GM21360 (cell line): ENCODE results near the gene GPR39.

Experiments
- ATAC-seq: cut with Tn5 transposase; IDR thresholded peaks from one replicate; pipeline ENCODE4 v1.9.1; 2021; ENCODE audit warnings: mild to moderate bottlenecking, moderate library complexity; ENCODE audit not compliant: unreplicated experiment

GPR39 gene

DNA sequence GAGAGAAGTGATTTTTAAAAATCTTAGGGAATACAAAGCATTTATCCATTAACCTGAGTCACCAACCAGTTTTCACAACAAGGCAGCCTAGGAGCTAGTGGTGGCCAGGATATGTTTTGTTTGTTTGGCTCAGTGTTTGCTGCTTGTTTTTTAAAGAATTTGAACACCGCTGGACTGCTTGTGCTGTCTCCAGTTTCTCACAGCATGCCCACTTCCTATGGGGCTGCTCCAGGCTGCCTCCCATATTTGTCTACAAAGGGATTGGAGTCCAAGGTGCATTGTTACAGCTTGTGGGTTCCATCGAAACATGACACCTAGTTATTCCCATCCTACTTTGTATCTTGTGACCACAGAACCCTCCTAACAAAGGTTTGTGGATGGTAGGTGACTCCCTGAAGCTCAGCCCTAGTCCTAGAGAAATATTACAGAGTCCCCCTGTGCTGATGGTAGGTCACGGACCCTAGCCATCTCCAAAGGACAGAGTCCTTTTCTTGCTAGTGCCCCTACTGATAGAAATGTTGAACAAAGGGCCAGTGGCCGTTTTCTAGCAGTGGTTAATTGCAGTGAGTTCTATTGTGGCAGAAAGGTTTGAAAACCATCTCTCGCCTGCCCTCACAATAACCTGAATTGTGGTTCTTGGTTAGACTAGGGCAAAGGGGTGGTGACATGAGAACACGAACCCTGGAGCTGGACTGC lies 23.2 kb downstream of the GPR39 start:
- ATAC-seq, result no peak

GRCh38 chr2:132441051-132441450 lies 24.4 kb downstream of the GPR39 start:
- ATAC-seq, result no peak

DNA sequence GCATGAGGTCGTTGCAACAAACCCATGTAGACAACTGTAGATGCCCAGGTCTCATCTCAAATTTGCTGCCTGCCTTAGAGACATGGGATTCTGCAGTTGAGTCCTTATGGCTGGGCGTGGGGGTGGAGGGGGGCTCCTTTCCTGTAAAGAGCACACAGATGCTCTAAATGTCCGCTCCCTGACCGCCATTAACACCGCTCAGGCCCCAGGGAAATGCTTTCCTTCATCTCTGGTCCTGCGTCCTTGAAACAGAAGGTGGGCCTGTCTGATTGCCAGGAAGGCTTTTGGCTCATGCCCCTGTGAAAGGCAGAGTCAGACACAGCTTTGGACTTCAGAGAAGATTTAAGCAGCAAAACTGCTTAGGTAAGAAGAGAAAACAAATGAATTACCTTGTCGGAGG lies 25.7 kb downstream of the GPR39 start:
- ATAC-seq, result no peak

- no peak for ATAC-seq
Measured at GRCh38 chr2:132443106-132443505, 26.5 kb downstream of the GPR39 start.

GRCh38 chr2:132446444-132446843 lies 29.8 kb downstream of the GPR39 start:
- ATAC-seq, result no peak

DNA sequence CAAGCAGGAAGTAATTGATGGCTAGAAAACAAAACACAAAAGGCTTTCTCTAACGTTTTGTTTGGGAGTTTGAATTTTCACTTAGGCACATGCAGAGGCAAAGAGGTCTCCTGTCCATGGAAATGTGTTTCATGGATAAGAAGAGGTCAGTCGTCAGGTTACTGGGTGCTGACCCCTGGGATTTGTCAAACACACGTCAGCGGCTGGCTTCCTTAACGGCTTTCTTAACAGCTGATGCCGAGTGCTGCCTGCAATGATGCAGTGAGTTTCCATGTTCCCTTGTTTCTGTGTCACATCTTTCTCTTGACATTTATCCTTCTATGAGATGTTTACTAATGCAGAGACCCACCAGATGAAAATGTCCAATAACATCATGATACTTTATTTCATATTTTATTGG lies 31.7 kb downstream of the GPR39 start:
- ATAC-seq, result no peak

DNA sequence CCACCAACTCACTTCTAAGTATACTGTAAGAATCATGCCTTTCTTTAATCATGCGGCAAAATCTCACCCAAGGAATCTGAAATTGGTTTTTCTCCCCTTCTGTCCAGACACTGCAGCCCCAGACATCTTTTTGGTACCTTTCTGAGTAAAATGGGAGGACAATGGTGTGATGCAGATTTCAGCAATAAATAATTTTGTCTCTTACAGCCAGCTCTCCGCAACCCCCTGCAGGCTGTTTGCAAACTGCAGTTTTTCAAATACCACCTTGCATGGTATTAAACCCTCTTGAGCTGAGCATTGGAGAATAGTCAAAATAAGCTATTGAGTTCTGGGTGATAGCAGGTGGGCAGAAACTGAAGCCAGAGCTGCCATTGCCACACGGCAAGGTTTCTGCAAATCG lies 32.2 kb downstream of the GPR39 start:
- no peak for ATAC-seq

GRCh38 chr2:132449868-132450267 lies 33.3 kb downstream of the GPR39 start:
- ATAC-seq, result no peak

DNA sequence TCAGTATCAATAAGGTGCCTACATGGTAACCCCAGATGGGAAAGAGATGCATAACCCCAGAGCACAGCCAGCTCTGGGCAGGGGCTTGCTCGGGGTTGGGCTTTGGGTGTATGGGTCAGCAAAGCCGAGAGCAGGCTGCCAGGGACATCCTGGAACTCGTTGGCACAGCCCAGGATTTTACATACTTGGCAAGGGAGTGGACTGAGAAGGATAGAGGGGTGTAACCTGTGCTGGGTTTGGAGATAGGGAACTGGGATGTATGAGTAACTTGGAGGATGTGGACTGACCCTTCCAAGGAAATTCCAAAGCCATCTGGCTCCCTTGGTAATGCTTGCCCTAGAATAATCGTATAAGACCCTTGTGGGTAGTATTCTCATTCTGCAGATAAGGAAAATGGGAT lies 44.2 kb downstream of the GPR39 start:
- ATAC-seq, result no peak

DNA sequence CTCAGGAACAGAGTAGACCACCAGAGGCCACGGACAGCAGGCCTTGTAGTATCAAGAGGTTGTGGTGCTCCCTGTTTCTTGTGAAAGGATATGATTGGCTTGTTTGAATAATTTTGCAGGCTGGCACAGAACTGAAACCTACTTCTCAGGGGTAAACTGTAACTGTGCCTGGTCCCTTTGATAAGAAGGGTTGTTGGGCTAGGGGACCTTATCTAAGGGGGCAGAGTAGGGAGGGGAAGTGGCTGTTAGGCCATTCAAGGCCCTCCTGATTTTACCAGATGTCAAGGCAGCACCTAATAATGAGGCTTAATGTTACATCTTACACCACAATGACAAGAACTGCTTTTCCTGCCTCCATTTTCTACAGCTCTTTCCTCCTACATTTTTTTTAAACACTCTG lies 45.6 kb downstream of the GPR39 start:
- no peak for ATAC-seq

DNA sequence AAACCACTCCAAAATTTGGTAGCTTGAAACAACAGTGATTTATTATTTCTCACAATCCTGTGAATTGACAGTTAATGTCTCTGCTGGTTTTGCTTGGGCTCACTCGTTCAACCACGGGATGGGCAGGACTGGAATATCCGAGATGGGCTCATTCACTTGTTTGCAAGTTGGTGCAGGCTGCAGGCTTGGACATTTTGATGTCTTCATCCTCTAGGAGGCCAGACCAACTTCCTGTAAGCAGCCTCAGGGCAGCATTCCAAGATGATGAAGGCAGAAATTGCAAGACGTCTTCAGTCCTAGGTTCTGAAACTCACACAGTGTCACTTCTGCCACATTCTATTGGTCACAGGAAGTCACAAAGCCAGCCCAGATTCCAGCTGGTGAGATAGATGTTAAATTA lies 47.1 kb downstream of the GPR39 start:
- no peak for ATAC-seq

DNA sequence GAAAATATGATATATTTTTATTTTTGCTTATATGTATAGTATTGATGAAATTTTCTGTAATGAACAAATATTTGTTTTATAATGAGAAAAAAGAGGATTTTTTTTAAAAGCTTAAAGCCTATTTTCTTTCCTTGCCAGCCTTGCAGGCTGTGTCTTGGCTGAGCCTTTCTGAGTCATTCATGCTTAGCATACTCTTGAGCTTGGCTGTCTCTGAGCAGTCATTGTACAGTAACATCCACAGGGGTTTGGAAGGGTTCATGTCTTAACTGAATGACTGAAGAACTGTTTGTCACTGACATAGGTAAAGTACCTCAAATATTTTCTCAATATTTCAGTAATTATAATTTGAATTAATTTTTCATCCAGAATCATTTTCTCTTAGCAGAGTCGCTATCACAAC lies 49.3 kb downstream of the GPR39 start:
- no peak for ATAC-seq

DNA sequence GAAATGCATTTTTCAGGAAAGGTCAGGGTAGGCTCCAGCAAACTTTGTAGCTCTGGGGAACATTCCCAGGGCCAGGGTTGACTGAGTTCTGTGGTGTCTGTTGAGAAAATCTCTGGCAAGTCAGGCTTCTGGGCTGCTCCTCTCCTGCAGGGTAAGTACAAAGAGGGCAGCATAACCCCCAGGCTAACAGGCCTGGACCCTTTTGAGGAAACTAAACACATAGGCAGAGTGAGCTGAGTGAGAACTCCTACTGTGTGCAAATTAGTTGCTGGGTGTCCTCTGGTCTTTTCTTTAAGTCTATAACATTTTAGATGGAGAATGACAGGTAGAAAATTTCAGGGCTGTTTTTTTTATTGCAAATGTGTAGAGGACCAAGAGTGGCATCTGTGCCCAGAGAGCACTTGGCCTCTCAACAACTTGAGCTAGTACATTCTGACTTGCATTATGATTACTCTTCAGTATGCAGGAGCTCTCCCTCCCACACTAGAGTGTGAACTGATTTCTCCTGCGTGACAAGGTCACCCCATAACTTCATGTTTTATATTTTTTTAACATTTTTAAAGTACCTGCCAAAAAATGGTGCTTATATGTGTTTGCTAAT lies 49.9 kb downstream of the GPR39 start:
- ATAC-seq, result no peak

DNA sequence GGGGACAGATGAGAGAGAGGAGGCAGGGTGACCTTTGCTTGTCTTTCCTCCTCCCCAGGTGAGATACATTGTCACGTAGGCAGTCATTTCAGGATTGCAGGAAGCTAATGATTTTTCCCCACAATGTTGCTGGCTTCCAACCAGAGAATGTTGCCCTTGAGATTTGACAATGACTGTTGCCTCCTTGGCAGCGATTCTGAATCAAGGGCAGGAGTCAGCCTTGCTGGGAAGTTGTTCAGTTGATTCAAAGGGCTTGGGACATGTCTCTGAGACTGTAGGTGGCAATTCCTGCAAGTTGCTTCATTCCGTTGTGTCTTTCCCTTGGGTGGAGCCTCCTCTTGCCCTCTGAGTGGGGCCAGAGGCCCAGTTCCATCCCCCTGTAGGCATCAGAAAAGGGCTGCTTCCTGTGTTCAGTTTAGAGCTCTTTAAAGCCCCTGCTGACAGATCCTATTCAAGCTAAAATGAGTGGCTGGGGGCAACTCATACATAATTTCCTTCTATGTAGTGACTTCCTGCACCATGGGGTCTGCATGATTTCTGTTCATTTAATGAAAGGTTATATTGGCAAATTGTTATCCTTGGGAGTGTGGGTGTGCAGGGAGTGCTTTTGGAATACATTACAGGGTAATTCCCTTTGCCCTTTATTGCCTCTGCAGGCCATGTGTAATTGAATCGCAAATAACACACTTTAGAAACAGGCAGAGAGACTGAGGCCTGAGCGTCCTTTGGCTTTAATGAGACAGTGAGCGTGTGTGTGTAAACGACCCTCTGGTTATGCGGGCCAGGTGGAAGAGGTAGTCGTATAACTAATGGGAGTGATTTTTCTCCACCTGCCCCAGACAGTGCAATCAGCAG lies 52.4 kb downstream of the GPR39 start:
- ATAC-seq, result no peak

DNA sequence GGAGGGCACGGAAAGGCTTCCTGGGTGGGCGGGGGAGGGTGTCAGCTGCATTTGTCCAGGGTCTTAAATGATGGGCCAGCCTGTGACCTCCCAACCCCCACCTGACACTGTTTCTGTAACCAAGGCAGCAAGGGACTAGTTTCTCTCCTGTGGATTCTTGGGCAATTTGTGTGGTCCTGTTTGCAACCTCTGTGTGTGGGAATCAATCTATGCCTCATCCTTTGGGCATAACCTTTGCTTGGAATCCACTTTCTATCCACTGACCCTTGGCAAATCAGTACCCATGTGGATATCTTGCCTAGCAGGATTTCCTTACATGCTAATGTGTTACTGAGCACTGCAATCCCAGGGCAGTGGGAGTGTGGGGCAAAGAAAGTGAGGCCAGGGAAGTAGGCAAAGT lies 54.1 kb downstream of the GPR39 start:
- no peak for ATAC-seq

GRCh38 chr2:132473174-132473883 lies 56.7 kb downstream of the GPR39 start:
- no peak for ATAC-seq

GRCh38 chr2:132475615-132476014 lies 59.0 kb downstream of the GPR39 start:
- ATAC-seq, result no peak

DNA sequence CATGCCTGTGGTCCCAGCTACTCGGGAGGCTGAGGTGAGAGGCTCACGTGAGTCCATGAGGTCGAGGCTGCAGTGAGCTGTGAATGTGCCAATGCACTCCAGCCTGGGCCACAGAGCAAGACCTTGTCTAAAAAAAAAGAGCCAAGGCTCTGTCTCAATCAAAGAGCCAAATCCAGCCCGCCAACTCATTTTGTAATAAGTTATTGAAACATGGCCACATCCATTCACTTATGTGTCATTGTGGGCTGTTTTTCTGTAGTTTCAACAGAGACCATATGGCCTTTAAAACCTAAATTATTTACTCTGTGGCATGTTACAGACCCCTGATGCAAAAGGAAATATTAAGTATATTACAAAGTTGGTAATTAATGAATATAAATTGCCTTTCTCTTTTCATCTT lies 60.8 kb downstream of the GPR39 start:
- ATAC-seq, result no peak

- no peak for ATAC-seq
Measured at GRCh38 chr2:132477962-132478361, 61.4 kb downstream of the GPR39 start.

DNA sequence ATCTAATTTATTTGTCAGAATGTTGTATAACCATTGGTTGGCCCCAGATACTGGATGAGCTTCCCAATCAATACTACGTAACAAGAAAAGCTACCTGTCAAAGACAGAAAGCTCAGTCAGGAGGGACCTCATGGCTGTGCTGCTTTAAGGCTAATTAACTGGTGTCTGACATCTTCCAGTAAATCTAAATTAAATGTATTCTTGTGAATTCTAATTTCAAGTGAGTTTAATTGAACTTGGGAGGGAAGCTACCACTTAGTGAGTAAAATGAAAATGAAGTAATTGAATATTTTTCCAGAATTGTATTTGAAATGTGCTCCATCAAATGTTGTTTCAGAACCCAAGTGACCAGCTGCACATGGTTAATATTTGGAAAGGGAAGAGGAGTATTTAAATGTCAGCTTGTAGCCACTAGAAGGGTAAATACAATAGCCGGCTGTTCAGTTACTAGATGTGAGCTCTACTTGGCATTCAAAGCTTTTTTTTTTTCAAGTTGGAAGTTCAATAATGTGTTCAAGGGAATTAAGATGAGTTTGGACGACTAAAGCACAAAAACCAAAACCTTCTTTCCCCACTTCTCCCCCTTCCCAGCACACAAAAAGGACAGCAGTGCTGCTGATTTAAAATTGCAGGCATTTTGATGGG lies 62.0 kb downstream of the GPR39 start:
- ATAC-seq, result no peak

DNA sequence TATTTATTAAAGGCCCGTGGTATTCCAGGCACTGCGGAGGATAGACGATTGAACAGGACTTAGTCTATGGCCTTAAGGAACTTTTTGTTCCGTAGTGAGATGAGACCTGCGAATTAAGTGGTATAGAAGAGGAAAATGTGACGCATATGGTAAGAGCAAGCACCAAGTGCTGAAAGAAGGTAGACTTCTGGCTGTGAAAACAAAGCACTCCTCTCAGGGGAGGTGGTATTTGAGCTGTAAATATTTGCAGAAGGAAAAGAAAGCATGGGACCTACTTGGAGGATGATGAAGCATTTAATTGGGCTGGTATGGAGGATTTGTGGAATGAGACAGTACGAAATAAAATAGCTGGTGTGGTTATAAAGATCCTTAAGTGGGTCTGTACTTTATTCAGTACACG lies 62.5 kb downstream of the GPR39 start:
- ATAC-seq, result no peak
